NCI-H2029 treated with DMSO at 0.1 percent for 48 hours (cell line): ENCODE results near the gene NBL1.

Experiments used
- DNase-seq: peaks from one replicate; lab custom pipeline; 2025; lab: John Stamatoyannopoulos, UW

NBL1 gene

DNA sequence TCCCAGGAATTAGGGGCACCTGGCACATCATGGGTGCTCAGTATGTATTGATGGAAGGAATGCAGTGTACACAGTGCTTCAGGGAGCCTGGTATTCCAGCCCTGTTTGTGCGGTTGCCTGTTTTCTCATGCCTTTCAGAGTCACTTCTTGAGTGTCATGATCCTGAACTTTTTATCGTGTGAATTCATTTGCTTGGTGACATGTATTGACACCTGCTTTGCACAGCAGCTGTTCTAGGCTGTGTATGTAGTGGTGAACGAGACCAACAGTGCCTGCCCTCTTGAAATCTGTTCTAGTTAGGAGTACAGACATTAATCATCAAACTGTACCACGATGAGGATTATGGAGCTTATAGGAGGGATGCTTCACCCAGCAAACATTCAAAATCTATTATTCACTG is 26.7 kb downstream of the NBL1 start:
- no peak for DNase-seq

DNA sequence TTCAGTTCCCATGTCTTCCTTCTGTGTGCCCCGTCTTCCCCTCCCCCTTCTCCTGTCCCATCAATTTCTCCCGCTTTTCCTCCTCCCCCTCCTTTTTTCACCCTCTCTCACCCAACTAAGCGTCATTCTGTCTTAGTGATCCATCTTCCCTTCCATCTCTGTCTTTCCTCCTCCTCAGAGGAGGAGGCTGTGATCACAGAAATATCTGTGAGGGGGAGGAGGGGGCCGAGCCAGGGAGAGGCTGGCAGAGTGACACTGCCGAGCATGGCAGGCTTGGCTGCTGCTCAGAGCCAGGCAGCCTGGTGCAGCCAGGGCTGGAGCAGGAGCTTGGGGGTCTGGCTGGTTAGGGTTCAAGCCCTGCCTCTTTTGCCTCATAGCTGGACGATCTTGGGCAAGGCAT is 28.1 kb downstream of the NBL1 start:
- DNase-seq, result no peak

DNA sequence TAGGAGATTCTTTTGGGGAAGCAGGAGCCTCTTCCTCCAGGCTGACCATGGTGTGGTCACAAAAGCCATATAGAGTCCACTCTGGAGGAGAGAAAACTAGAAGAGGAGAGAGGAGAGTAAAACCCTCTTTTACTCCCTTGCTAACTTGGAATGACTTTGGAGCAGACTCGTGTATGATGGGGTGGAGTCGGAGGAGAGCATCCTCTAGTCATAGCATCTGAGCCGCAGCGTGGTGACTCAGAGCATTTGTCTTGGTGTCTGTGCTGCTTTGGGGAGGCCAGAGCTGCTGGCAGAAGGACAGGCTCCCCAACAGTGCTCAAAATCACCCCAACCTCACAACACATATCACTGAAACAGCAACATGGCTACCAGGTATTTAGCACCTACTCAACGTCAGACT is 31.7 kb downstream of the NBL1 start:
- no peak for DNase-seq

DNA sequence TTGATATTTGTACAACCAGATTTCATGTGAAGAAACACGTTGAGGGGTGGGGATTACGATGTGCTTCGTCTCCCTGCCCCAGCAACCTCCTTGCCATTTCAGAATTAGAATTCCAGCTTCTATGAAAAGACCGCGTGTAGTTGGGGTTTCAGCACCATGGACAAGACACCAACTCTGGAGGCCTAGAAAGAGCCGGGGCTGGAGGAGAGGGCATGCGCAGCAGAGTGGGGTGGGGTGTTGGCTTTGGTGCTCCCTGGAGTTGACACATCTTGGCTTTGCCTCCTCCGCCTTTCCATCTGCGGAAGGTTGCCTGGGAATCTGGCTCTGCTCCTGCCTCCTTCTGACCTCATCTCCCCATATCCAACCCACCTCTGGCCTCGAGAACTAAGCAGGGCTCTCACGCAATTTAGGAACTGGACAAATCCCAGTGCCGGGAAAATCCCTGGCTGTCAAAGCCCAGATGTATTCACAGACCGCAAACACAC is 32.4 kb downstream of the NBL1 start:
- DNase-seq, result no peak

DNA sequence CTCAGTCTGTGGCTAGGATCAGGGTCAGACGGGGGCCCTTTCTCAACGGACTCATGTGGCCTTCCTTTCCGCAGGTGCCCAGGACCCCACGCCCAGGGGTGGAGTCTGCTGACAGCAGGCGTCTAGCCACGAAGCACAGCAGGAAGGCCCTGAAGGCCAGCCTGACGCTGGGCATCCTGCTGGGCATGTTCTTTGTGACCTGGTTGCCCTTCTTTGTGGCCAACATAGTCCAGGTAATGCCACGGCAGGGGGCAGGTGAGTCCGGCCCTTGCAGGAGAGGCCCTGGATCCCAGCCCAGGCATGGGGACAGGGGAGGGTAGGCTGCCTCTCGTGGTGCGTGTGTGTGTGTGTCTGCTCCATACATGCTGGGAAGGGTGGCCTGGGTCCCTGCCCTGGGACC is 34.4 kb downstream of the NBL1 start:
- no peak for DNase-seq

DNA sequence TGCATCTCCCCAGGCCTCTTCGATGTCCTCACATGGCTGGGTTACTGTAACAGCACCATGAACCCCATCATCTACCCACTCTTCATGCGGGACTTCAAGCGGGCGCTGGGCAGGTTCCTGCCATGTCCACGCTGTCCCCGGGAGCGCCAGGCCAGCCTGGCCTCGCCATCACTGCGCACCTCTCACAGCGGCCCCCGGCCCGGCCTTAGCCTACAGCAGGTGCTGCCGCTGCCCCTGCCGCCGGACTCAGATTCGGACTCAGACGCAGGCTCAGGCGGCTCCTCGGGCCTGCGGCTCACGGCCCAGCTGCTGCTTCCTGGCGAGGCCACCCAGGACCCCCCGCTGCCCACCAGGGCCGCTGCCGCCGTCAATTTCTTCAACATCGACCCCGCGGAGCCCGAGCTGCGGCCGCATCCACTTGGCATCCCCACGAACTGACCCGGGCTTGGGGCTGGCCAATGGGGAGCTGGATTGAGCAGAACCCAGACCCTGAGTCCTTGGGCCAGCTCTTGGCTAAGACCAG is 34.9 kb downstream of the NBL1 start:
- no peak for DNase-seq

DNA sequence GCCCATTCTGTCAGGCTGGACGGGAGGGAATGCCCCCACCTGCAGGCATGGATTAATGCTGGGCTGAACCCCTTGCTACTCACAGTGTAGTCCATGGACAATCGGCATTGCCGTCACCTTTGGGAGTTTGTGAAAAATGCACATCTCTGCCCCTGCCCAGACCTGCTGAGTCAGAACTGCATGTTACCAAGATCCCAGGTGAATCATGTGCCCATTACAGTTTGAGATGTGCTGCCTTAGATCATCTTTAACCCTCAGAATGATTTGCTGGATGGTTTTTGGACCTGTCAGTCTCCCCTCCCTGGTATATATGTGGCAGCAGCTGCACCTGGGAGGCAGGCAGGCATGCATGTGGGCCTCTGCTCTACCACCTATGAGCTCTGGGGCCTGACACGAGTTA is 35.6 kb downstream of the NBL1 start:
- DNase-seq, result no peak

DNA sequence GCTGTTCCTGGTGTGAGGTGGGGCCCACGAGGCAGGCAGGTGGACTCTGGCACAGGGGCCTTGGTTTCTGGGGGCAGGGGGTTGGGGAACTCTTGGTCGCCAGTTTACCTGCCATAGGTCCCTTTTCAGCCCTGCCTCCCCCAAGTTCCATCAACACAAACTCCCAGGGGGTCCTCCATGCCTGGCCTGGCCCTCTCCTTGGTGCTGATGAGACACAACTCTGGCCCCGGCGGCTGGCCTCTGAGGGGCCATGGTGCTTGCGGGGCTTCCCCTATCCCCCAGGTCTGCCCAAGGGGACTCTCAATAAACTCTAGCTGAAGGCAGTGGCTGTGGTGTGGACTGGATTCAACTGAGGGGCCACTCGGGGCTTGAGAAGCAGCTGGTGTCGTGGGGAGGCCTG is 36.5 kb downstream of the NBL1 start:
- no peak for DNase-seq

DNA sequence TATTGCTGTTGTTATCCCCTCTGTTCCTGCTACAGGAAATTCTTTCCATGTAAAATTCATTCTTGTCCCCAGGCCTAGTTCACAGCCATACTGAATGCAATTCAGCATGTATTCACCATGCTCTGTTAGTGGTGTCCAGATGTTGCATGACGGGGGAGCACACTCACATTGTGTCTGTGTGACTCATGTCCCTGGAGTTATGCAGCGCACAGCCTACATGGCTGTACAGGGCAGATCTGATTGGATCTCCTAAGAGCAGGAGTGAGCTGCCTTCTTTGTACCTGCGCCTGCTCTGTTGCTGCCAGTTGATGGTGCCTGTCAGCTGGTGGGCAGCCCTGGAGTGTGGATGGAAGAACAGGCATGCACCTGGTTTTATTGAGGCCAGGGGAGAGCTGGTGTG is 38.1 kb downstream of the NBL1 start:
- DNase-seq, result no peak

DNA sequence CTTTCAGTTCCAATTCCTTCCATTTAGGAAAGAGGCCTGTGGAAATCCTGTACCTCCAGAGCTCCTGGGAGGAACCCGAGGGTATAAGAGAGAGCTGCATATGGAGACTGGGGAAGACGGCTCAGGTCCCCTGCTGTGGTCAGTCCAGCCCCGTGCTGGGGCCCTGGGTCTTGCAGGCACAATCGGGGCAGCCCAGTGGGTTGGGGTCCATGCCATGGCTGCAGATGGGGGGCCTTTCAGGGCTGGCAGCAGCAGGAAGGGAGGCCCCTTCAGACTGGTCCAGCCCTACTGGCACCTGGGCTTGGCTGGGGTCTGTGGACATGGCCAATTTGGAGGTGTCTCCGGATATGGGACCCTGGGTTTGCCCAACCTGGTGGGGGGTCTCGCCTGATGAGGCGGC is 38.8 kb downstream of the NBL1 start:
- no peak for DNase-seq

DNA sequence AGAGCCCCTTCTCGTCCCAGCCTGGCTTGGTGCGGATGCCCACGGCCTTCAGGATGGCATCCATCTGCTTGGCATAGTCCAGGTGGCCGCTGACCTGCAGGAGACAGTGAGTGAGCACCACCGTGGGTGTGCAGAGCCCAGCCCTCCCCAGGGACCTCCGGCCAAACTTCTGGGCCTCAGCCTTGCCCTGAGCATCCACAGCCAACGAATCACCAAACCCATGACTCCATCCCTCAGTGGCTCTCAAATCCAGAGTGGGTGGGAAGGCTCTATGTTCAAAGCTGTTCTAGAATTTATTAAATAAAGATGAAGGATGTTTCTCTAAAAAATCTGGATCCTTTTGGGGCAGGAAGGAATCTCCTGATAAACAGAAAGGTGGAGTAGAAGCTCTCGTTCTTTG is 39.2 kb downstream of the NBL1 start:
- no peak for DNase-seq

DNA sequence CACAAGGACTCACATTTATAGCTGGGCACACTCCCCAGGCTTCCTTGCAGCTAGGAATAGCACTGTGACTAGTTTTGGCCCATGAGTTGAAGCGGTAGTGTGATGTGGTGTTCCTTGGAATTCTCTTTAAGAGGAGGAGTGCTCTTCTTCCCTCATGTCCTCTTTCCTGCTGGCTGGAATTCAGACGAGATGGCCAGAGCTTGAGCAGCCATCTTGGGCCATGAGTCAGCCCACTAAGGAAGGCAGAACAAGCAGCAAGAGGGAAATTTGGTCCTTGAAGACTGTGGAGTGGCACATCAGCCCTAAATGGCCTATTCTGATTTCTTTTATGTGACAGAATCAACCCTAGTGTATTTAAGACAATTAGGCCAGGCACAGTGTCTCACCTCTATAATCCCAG is 40.6 kb downstream of the NBL1 start:
- DNase-seq, result no peak

DNA sequence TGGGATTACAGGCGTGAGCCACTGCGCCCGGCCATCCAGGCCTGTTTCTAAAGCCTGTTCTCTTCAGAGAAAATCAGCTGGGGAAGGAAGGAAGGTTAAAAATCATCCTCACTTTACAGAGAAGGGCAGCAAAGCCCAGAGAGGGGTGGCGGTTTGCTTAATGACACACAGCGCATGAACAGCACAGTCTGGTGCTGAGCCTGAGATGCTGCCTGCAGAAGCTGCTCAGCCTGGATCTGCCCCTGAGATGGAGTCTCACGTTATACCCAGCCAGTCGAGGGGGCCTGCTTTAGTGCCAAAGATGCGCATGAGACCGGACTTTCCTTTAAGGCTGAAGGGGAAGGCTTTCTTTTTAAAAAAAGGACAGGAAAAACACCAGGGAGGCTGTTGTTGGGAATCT is 41.9 kb downstream of the NBL1 start:
- DNase-seq, result no peak

DNA sequence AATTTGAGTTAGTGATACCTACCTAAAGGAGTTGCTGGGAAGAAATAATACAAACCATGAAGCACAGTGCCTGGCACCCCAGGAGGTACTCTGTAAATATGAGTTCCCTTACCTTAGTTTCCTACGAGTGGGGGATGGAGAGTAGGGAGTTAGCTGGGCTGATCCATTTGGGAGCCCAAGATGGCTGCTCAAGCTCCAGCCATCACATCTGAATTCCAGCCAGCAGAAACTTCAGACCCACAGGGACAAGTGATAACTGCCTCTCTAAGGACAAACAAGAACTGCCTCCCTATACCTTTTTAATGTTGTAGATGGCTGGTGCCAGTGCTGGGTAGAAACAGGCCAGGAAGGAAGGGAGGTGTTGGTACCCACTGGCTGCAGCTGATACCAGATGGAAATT is 43.3 kb downstream of the NBL1 start:
- no peak for DNase-seq

DNA sequence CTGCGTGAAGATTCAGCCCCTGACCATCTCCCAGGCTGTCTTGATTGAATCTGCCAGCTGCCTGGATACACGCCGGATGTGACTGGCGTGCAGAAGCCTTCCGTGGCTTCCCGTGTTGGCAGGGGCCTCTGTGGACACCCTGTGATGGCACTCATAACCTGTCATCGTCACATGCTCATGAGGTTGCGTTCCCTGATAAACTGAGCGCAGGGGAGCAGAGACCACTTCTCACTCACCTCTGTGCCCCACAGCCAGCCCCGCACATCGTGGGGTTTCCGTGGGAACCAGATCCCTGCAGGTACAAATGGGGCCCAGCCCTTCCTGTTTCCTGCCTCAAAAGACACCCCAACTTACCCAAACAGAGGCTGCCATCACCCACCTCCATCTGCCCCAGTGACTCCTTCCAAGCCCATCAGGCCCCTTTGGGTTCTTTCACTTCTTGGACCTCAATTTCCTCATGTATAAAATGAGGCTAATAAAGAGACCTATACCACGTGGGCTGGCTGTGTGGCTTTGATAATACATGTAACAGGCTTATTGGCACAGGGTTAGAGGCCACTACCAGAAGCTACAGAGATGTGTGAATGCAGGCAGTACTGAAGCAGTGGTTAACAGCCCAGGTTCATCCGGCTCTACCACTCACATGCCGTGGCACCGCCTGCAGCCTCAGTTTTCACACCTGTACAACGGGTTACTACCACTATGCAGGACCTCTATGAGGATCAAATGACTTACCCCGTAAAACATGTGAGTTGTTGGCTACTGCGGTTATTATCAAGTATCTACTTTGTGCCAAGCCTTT is 44.1 kb downstream of the NBL1 start:
- DNase-seq, result no peak

DNA sequence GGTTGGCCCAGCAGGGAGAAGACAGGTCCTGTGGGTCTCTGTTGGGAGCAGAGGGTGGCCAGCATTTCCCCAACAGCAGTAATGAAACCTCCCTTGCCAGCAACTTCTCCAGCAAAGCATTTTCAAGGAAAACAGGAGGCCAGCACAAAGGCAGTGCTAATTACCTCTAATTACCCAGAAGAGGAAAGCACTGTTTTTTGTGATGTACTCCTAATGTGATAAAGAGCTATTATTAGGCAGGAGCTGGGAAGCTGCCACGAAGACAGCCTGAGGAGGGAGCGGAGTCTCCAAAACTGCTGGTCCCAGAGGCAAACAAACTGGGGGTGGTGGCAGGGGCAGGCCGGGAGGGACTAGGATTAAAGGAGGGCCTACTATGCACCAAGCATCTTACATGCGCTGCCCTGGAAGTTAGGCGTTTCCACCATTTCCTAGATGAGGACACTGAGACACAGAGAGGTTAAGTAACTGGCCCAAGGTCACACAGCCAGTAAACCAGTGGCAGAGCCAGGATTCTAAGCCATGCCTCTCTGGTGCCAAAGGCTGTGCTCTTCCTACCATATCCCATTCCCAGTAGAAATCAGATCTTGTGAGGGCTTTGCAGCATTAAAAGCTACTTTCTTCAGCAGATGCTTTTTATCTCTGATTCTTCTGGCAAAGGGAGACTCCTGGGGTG is 45.1 kb downstream of the NBL1 start:
- no peak for DNase-seq

DNA sequence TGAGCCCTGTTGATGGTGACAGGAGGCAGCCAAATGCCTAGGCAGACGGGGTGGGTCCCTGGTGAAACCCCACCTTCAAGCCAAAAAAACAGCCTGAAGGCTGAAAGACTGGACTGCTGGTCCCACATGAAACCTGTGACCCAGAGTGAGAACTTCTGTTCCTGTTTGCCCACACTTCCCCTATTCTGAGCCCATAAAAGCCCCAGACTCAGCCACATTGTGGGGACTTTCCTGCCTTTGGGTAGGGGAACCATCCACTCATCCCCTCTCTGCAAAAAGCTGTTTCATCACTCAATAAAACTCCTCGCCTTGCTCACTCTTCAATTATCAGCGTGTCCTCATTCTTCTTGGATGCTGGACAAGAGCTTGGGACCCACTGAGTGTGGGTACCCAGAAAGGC is 45.7 kb downstream of the NBL1 start:
- DNase-seq, result no peak

DNA sequence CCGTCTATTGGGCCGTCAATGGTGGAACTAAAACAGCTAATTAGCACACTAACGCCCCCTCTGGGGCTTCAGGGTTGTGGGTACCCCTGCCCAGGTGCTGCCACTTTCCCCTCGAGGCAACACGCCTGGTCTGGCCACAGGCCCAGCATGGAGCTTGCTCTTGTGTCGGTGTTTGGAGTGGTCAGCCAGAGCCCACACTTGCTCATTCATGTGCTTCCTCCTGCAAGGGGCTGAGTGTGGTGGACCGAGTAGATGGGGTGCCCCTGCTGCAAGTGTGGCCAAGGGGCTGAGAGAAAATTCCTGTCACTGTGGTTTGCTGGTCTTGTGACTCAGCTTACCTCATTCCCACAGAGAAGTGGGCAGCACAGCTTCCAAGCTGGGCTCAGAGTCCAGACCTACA is 46.2 kb downstream of the NBL1 start:
- DNase-seq, result no peak

DNA sequence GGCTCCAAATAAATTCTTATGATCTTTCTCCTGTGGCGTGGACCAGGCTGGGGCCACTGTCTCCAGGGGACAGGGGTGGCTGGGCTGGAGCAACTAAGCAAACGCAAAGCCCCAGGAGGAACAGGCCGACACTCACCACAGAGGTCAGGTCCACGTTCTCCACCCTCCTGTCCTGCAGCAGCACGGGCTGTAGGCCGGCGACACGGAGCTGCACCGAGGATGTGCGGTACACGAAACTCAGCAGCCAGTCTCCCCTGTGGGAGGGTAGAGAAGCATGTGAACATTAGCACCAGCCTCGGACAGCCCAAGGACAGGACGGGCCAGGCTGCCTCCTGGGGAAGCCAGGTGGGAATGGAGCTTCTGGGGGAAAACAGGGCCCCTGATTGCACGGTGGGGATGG is 50.2 kb downstream of the NBL1 start:
- DNase-seq, result no peak

DNA sequence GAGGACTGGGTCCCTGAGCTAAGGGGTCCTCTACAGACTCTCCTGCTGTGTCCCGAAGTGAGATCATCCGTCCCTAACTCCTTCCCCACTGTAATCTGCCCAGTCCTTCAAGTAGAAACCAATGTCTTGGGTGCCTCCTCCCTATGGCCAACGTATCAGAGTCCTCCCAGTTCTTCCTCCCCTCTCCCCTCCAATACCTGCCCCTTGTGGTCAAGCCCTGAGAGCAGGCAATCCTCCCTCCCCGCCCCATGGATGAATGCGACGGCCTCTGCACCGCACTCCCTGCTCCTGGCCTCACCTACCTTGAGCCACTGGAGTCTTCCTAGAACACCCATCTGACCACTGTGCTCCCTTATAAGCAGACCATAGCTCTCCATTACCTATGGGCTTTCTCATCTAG is 51.7 kb downstream of the NBL1 start:
- DNase-seq, result no peak

DNA sequence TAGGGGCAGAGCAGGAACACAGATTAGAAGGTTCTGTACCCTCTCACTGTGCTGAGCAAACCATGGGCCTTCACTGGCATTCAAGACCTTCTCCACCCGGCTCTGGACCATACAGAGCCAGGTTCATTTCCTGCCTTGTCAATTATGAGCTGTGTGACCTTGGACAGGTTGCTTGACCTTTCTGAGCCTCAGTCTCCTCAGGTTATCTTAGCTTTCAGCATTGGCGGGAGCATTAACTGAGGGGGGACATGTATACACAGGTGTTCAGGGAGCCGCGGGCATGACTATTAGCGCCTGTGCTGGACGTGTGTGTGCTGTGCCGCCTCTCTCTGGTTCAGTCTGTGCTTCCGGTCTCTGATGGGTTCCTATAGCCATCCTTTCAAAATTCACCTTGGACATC is 52.7 kb downstream of the NBL1 start:
- no peak for DNase-seq

DNA sequence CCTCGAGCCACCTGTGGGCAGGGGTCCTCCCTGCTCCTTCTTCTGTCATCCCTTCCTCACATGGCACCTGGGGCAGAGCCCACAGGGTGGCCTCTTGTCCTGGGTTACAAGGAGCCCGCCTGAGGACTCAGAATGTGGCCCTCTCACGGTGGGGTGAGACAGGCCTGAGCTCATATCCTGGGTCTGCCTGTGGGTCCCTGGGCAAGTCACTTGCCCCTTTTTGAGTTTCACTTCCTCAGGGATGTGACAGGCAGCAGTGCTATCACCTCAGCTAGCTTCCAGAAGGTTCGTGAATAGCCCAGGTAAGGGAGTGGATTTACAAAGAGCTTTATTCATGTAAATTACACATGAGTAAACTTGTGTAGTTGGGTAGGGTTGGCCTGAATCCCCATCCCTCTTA is 54.1 kb downstream of the NBL1 start:
- DNase-seq, result no peak

DNA sequence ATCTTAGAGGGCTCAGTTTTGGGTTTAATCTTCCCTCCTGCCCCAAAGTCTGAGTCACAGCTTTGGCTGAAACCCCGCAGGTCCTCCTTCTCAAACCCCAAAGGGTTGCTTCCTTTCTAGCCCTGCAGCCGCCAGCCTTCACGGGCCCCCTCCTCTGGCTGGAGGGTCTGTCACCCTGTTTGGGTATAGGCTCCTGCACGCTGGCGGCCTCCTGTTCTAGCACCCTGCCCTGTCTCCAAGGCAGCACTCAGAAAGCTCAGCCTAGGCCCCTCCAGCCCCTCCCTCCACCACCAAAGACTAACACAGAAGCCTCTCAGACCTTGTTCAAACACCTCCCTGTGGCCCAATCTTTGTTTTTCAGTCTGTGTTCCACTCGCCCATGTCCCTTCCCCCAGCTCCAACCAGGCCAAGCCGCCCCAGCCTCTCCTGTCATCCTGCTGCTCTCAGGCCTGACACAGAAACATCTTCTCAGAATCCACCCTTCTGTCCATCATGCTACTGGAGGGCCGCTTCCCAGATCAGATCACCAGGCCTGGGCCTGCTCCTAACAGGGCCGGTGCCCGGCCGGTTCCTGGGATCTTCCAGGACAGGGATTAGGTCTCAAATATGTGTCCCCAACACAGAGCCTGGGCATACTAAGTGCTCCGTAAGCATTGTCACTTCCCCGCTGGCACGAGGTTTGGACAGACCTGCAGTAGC is 56.1 kb downstream of the NBL1 start:
- DNase-seq, result no peak
